IMR-90 (cell line): ENCODE data around the gene AMIGO1. TPM values are rescaled to one million over a fixed set of nuclear protein-coding genes. Genes with fewer than 3 reads are reported as not detected.

Experiments used
- ATAC-seq: fragments of 200-7000 bp; cut with Tn5 transposase; 2 replicates; pipeline ENCODE4 v1.9.1; 2020; ENCODE audit warnings: low read depth, mild to moderate bottlenecking, moderate library complexity
- BruUV-seq: library from RNA; stranded (reverse); fragments of 400-500 nt; replicated peaks from 2 replicates; lab custom pipeline; 2021; lab: Mats Ljungman, UMichigan
- CTCF ChIA-PET: fragments of 300-600 bp; formaldehyde crosslinking; extraction: SDS; loops from one replicate; lab custom pipeline; 2021; ENCODE audit warnings: antibody characterized with exemption; lab: Yijun Ruan, JAX
- POLR2A ChIA-PET: fragments of 300-600 bp; sonication (Branson Sonifier 250); formaldehyde crosslinking; loops from one replicate; lab custom pipeline; 2022; ENCODE audit warnings: antibody characterized with exemption; ENCODE audit not compliant: unreplicated experiment; lab: Charles Lee
- DNase-seq: peaks from one replicate; pipeline ENCODE4 v3.0.0; 2013
- H2AFZ ChIP-seq: replicated peaks from 2 replicates; pipeline ENCODE3; 2013; ENCODE audit warnings: low read length, mild to moderate bottlenecking; ENCODE audit not compliant: poor library complexity
- H2AK5ac ChIP-seq: 2 replicates; pipeline ENCODE4 v1.6.1; 2013; ENCODE audit warnings: low read depth, low read length, inconsistent platforms
- H2AK9ac ChIP-seq: replicated peaks from 2 replicates; pipeline ENCODE3; 2013; ENCODE audit warnings: mild to moderate bottlenecking, low read depth, low read length, moderate library complexity; ENCODE audit not compliant: poor library complexity
- H2BK120ac ChIP-seq: 2 replicates; pipeline ENCODE4 v1.6.1; 2013; ENCODE audit warnings: low read depth, low read length, inconsistent platforms
- H2BK15ac ChIP-seq: 3 replicates; pipeline ENCODE4 v1.6.1; 2013; ENCODE audit warnings: low read depth, low read length, inconsistent platforms
- H2BK20ac ChIP-seq: 2 replicates; pipeline ENCODE4 v1.6.1; 2013; ENCODE audit warnings: low read depth, mild to moderate bottlenecking, inconsistent platforms, low read length, moderate library complexity
- H2BK5ac ChIP-seq: 2 replicates; pipeline ENCODE4 v1.6.1; 2013; ENCODE audit warnings: mild to moderate bottlenecking, low read depth, low read length, inconsistent platforms; ENCODE audit not compliant: poor library complexity, severe bottlenecking
- H3K14ac ChIP-seq: replicated peaks from 2 replicates; pipeline ENCODE4 v1.6.1; 2013; ENCODE audit warnings: low read depth, low read length, inconsistent platforms
- H3K18ac ChIP-seq: 2 replicates; pipeline ENCODE4 v1.6.1; 2013; ENCODE audit warnings: low read depth, low read length, control low read depth
- H3K23ac ChIP-seq: 2 replicates; pipeline ENCODE4 v1.6.1; 2013; ENCODE audit warnings: low read depth, low read length, inconsistent platforms
- H3K27ac ChIP-seq: 2 replicates; pipeline ENCODE4 v1.5.1; 2013; ENCODE audit warnings: mild to moderate bottlenecking, control low read depth, low read length; ENCODE audit not compliant: insufficient read depth
- H3K27me3 ChIP-seq: 2 replicates; pipeline ENCODE4 v1.6.1; 2013; ENCODE audit warnings: low read length; ENCODE audit not compliant: control insufficient read depth, insufficient read depth
- H3K36me3 ChIP-seq: 2 replicates; pipeline ENCODE4 v1.6.1; 2013; ENCODE audit warnings: low read length, mixed read lengths; ENCODE audit not compliant: control insufficient read depth, insufficient read depth
- H3K4ac ChIP-seq: 2 replicates; pipeline ENCODE4 v1.6.1; 2013; ENCODE audit warnings: low read depth, low read length, inconsistent platforms
- H3K4me1 ChIP-seq: 2 replicates; pipeline ENCODE4 v1.6.1; 2013; ENCODE audit warnings: low read length, mixed read lengths; ENCODE audit not compliant: control insufficient read depth, insufficient read depth
- H3K4me2 ChIP-seq: 2 replicates; pipeline ENCODE4 v1.6.1; 2013; ENCODE audit warnings: low read depth, mild to moderate bottlenecking, control low read depth, low read length, moderate library complexity
- H3K4me3 ChIP-seq: 2 replicates; pipeline ENCODE4 v1.5.1; 2013; ENCODE audit warnings: low read depth, mild to moderate bottlenecking, control low read depth, low read length, moderate library complexity; ENCODE audit not compliant: insufficient read depth
- H3K56ac ChIP-seq: 2 replicates; pipeline ENCODE4 v1.6.1; 2013; ENCODE audit warnings: low read length, inconsistent platforms; ENCODE audit not compliant: insufficient read depth; ENCODE audit errors: extremely low read depth
- H3K79me1 ChIP-seq, 2 experiments: 2 replicates each; pipeline ENCODE4 v1.6.1; 2013; ENCODE audit warnings: low read length in 2 of 2, inconsistent platforms in 1 of 2, low read depth in 1 of 2
- H3K9ac ChIP-seq: 2 replicates; pipeline ENCODE4 v1.6.1; 2013; ENCODE audit warnings: low read depth, low read length, control low read depth
- H3K9me1 ChIP-seq: 2 replicates; pipeline ENCODE4 v1.6.1; 2013; ENCODE audit warnings: low read length, inconsistent platforms; ENCODE audit not compliant: insufficient read depth
- H3K9me3 ChIP-seq: 2 replicates; pipeline ENCODE4 v1.6.1; 2013; ENCODE audit warnings: low read length; ENCODE audit not compliant: control insufficient read depth, insufficient read depth
- H4K20me1 ChIP-seq: 2 replicates; pipeline ENCODE4 v1.6.1; 2013; ENCODE audit warnings: low read length, inconsistent platforms; ENCODE audit not compliant: insufficient read depth
- H4K5ac ChIP-seq: 2 replicates; pipeline ENCODE4 v1.6.1; 2013; ENCODE audit warnings: mild to moderate bottlenecking, low read depth, low read length, control low read depth
- H4K8ac ChIP-seq, 2 experiments: 2 replicates each; pipeline ENCODE4 v1.6.1; 2013; ENCODE audit warnings: low read depth in 2 of 2, low read length in 2 of 2, control low read depth in 1 of 2, inconsistent platforms in 1 of 2
- H4K91ac ChIP-seq: 2 replicates; pipeline ENCODE4 v1.6.1; 2013; ENCODE audit warnings: low read depth, low read length, inconsistent platforms; ENCODE audit not compliant: insufficient read depth
- BHLHE40 ChIP-seq: fragments of 150-350 bp; IDR thresholded peaks from 2 replicates; pipeline ENCODE4 v1.6.1; 2016; ENCODE audit warnings: mild to moderate bottlenecking, low read depth, low read length
- CEBPB ChIP-seq: IDR thresholded peaks from 2 replicates; pipeline ENCODE4 v1.6.1; 2012; ENCODE audit warnings: low read depth, low read length, improper control_type of control experiment
- CHD1 ChIP-seq: IDR thresholded peaks from 2 replicates; pipeline ENCODE4 v1.6.1; 2012; ENCODE audit warnings: low read depth, low read length, improper control_type of control experiment
- ELK1 ChIP-seq: fragments of 150-350 bp; IDR thresholded peaks from 2 replicates; pipeline ENCODE4 v1.6.1; 2016; ENCODE audit warnings: low read depth, mild to moderate bottlenecking, low read length, moderate library complexity, borderline replicate concordance
- FOS ChIP-seq: fragments of 150-350 bp; IDR thresholded peaks from 2 replicates; pipeline ENCODE4 v1.6.1; 2016; ENCODE audit warnings: low read depth, low read length
- MAFK ChIP-seq: IDR thresholded peaks from 2 replicates; pipeline ENCODE4 v1.6.1; 2012; ENCODE audit warnings: low read depth, low read length, improper control_type of control experiment
- MAZ ChIP-seq: IDR thresholded peaks from 2 replicates; pipeline ENCODE4 v1.6.1; 2012; ENCODE audit warnings: low read depth, mild to moderate bottlenecking, low read length, improper control_type of control experiment, moderate library complexity, borderline replicate concordance
- MXI1 ChIP-seq: IDR thresholded peaks from 2 replicates; pipeline ENCODE4 v1.6.1; 2012; ENCODE audit warnings: low read depth, mild to moderate bottlenecking, low read length, moderate library complexity, borderline replicate concordance
- NFE2L2 ChIP-seq: fragments of 150-350 bp; IDR thresholded peaks from 2 replicates; pipeline ENCODE4 v1.6.1; 2016; ENCODE audit warnings: low read depth, mild to moderate bottlenecking, low read length
- POLR2A ChIP-seq: IDR thresholded peaks from 2 replicates; pipeline ENCODE4 v1.6.1; 2012; ENCODE audit warnings: mild to moderate bottlenecking, low read depth, low read length
- RAD21 ChIP-seq: IDR thresholded peaks from 2 replicates; pipeline ENCODE4 v1.6.1; 2012; ENCODE audit warnings: low read length, improper control_type of control experiment
- RCOR1 ChIP-seq: IDR thresholded peaks from 2 replicates; pipeline ENCODE4 v1.6.1; 2012; ENCODE audit warnings: mild to moderate bottlenecking, low read length, improper control_type of control experiment; ENCODE audit not compliant: insufficient replicate concordance
- RFX5 ChIP-seq: IDR thresholded peaks from 2 replicates; pipeline ENCODE4 v1.8.0; 2012; ENCODE audit warnings: low read depth, mild to moderate bottlenecking, low read length, moderate library complexity
- SMC3 ChIP-seq: fragments of 150-350 bp; IDR thresholded peaks from 2 replicates; pipeline ENCODE4 v1.6.1; 2016; ENCODE audit warnings: low read depth, mild to moderate bottlenecking, antibody characterized with exemption, low read length, moderate library complexity
- WGBS, 2 experiments: methylation state at CpG; one replicate each; pipeline versions ENCODE4 v1.1.5 to v1.1.7; 2013; ENCODE audit warnings: missing lambda C conversion rate in 2 of 2; ENCODE audit not compliant: insufficient read length in 1 of 2; ENCODE audit errors: extremely low coverage in 2 of 2; 5-methylcytosine and 5-hydroxymethylcytosine counted together
- dilution Hi-C: fragments of 300-500 bp; cut with HindIII; formaldehyde crosslinking; loops from one replicate; pipeline ENCODE4 v1.14.3; 2018; ENCODE audit warnings: low sequenced_read_pairs; ENCODE audit not compliant: unreplicated experiment
- in situ Hi-C: fragments of 300-500 bp; cut with MboI; formaldehyde crosslinking; loops from 3 replicates; pipeline ENCODE4 v1.14.3; 2019; ENCODE audit warnings: low sequenced_read_pairs, inconsistent platforms, mixed read lengths
- intact Hi-C: fragments of 100-400 bp; cut with micrococcal nuclease; formaldehyde crosslinking; loops from 2 replicates; pipeline ENCODE4 v1.10.0; 2022
- polyA plus RNA-seq, 3 experiments: library from polyadenylated mRNA; depleted of rRNA; stranded (reverse); fragments of >200 nt; gene quantifications; 2 replicates each; pipeline ENCODE4 v1.2.3, GENCODE V29; 2012; ENCODE audit warnings: low replicate concordance in 1 of 3
- total RNA-seq: library from RNA; depleted of rRNA; stranded (reverse); fragments of >200 nt; gene quantifications from 2 replicates; pipeline ENCODE4 v1.2.3, GENCODE V29; 2012
- TF ChIP-seq, protein P1 (sequence below): conservative IDR thresholded peaks from 2 replicates; pipeline ENCODE4 v1.5.1; 2012; ENCODE audit warnings: mild to moderate bottlenecking, low read depth, low read length, improper control_type of control experiment
- TF ChIP-seq, protein P2 (sequence below): fragments of 150-350 bp; IDR thresholded peaks from 2 replicates; pipeline ENCODE4 v1.6.1; 2017; ENCODE audit warnings: mild to moderate bottlenecking, antibody characterized with exemption, low read length, low read depth

Gene AMIGO1
- total and polyA plus RNA-seq, 2 of the 4 experiments (the other 2 are of a cell fraction), result 1.5 to 1.6 TPM

GRCh38 chr1:109492779-109493178, 16.7 kb downstream of the AMIGO1 start:
- Histone ChIP-seq H3K23ac (no peak overlapping the region), H2BK15ac (no peak overlapping the region), H2BK5ac (no peak overlapping the region), H3K4ac (no peak overlapping the region), H2AK9ac (no peak overlapping the region), H3K9me3 (no peaks in the 10 kb centered on the region), H3K4me2 (no peak overlapping the region), H3K9me1 (peaks cover 8% of the 10 kb centered on the region), H3K14ac (no peak overlapping the region), H4K20me1 (peaks cover 2% of the 10 kb centered on the region; the same call in 1 of the 2 replicates), H3K4me1 (peaks cover 6% of the 10 kb centered on the region), H4K5ac (no peak overlapping the region), H3K4me3 (no peak overlapping the region), H4K8ac (no peak overlapping the region), H3K27me3 (no peaks in the 10 kb centered on the region), H2AFZ (no peak overlapping the region), H3K36me3 (peaks cover 22% of the 10 kb centered on the region), H2BK120ac (no peak overlapping the region), H3K27ac (no peak overlapping the region), H2AK5ac (no peak overlapping the region), H3K56ac (no peak overlapping the region), H4K91ac (no peak overlapping the region), H3K79me1 (peaks cover 15 to 28% of the 10 kb centered on the region in 2 experiments), H3K18ac (no peak overlapping the region), H3K9ac (no peak overlapping the region), H2BK20ac (no peak overlapping the region)
- dilution Hi-C loops (no loop called here), intact Hi-C loops (no loop called here), in situ Hi-C loops (no loop called here)
- ChIA-PET CTCF (interaction anchor here (0.8 to 8.5 kb wide), 3 partner anchors 17 to 40 kb away, joined by 3 to 75 read pairs (median 3); no protein-coding TSS in a partner anchor), POLR2A (no interaction called here)
- DNase-seq, result no peak
- TF ChIP-seq RFX5 (no peak), MXI1 (no peak), SMC3 (no peak), ELK1 (no peak), MAFK (no peak), POLR2A (no peak), RCOR1 (no peak), RAD21 (no peak), CHD1 (no peak), CEBPB (no peak), FOS (no peak), NFE2L2 (no peak), BHLHE40 (no peak), MAZ (no peak)
- TF ChIP-seq, protein P1, sequence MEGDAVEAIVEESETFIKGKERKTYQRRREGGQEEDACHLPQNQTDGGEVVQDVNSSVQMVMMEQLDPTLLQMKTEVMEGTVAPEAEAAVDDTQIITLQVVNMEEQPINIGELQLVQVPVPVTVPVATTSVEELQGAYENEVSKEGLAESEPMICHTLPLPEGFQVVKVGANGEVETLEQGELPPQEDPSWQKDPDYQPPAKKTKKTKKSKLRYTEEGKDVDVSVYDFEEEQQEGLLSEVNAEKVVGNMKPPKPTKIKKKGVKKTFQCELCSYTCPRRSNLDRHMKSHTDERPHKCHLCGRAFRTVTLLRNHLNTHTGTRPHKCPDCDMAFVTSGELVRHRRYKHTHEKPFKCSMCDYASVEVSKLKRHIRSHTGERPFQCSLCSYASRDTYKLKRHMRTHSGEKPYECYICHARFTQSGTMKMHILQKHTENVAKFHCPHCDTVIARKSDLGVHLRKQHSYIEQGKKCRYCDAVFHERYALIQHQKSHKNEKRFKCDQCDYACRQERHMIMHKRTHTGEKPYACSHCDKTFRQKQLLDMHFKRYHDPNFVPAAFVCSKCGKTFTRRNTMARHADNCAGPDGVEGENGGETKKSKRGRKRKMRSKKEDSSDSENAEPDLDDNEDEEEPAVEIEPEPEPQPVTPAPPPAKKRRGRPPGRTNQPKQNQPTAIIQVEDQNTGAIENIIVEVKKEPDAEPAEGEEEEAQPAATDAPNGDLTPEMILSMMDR, result no peak
- TF ChIP-seq, protein P2, sequence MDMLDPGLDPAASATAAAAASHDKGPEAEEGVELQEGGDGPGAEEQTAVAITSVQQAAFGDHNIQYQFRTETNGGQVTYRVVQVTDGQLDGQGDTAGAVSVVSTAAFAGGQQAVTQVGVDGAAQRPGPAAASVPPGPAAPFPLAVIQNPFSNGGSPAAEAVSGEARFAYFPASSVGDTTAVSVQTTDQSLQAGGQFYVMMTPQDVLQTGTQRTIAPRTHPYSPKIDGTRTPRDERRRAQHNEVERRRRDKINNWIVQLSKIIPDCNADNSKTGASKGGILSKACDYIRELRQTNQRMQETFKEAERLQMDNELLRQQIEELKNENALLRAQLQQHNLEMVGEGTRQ, result no peak
- no TSS peak for BruUV-seq
- 20% methylated on average over 1 of the region's 4 CpGs; no CpG with 5 or more reads in 1 of the 2 experiments for WGBS, 2 experiments
- ATAC-seq, result no peak
